HEK293T (cell line): Measurements from ENCODE around the gene CD7.

Experiments used
- CTCF ChIA-PET: fragments of 350-600 bp; formaldehyde crosslinking; extraction: SDS; loops from one replicate; lab custom pipeline; 2021; ENCODE audit warnings: antibody characterized with exemption, inconsistent platforms; lab: Yijun Ruan, JAX
- POLR2A ChIA-PET: fragments of 350-600 bp; formaldehyde crosslinking; extraction: SDS; loops from one replicate; lab custom pipeline; 2020; ENCODE audit warnings: antibody characterized with exemption, inconsistent platforms; lab: Yijun Ruan, JAX
- DNase-seq: peaks from one replicate; pipeline ENCODE4 v3.0.0; 2012; ENCODE audit warnings: mixed read lengths; ENCODE audit errors: extremely low spot score
- ARNT ChIP-seq: fragments of 450-650 bp; IDR thresholded peaks from 2 replicates; pipeline ENCODE4 v1.6.1; 2017; ENCODE audit warnings: mild to moderate bottlenecking
- BHLHE40 ChIP-seq: fragments of 450-650 bp; IDR thresholded peaks from 2 replicates; pipeline ENCODE4 v1.6.1; 2016; ENCODE audit warnings: mild to moderate bottlenecking, moderate library complexity, borderline replicate concordance
- CTBP1 ChIP-seq: fragments of 450-650 bp; IDR thresholded peaks from 2 replicates; pipeline ENCODE4 v1.6.1; 2016; ENCODE audit warnings: borderline replicate concordance
- ELF4 ChIP-seq: fragments of 450-650 bp; IDR thresholded peaks from 2 replicates; pipeline ENCODE4 v1.6.1; 2017; ENCODE audit warnings: antibody characterized with exemption
- FOXA1 ChIP-seq: fragments of 450-650 bp; IDR thresholded peaks from 2 replicates; pipeline ENCODE4 v1.6.1; 2016; ENCODE audit warnings: mild to moderate bottlenecking
- FOXK2 ChIP-seq: fragments of 450-650 bp; IDR thresholded peaks from 2 replicates; pipeline ENCODE4 v1.6.1; 2016; ENCODE audit warnings: mild to moderate bottlenecking
- FOXM1 ChIP-seq: fragments of 450-650 bp; IDR thresholded peaks from 2 replicates; pipeline ENCODE4 v1.6.1; 2017; ENCODE audit warnings: mild to moderate bottlenecking, borderline replicate concordance
- HDGF ChIP-seq: fragments of 450-650 bp; IDR thresholded peaks from 2 replicates; pipeline ENCODE4 v1.6.1; 2017; ENCODE audit warnings: antibody characterized with exemption, borderline replicate concordance
- L3MBTL2 ChIP-seq: fragments of 450-650 bp; conservative IDR thresholded peaks from 2 replicates; pipeline ENCODE4 v1.6.1; 2016; ENCODE audit warnings: mild to moderate bottlenecking
- LEF1 ChIP-seq: fragments of 450-650 bp; IDR thresholded peaks from 2 replicates; pipeline ENCODE4 v1.6.1; 2017; ENCODE audit warnings: mild to moderate bottlenecking, borderline replicate concordance
- NFRKB ChIP-seq: fragments of 450-650 bp; IDR thresholded peaks from 2 replicates; pipeline ENCODE4 v1.6.1; 2016; ENCODE audit warnings: mild to moderate bottlenecking, moderate library complexity
- SP1 ChIP-seq: fragments of 450-650 bp; IDR thresholded peaks from 2 replicates; pipeline ENCODE4 v1.6.1; 2017
- SUZ12 ChIP-seq: fragments of 450-650 bp; IDR thresholded peaks from 2 replicates; pipeline ENCODE4 v1.6.1; 2016; ENCODE audit warnings: mild to moderate bottlenecking
- TARDBP ChIP-seq: fragments of 450-650 bp; IDR thresholded peaks from 2 replicates; pipeline ENCODE4 v1.6.1; 2016
- ZNF384 ChIP-seq: fragments of 450-650 bp; IDR thresholded peaks from 2 replicates; pipeline ENCODE4 v1.6.1; 2016
- TF ChIP-seq, protein P1 (sequence below): fragments of 450-650 bp; IDR thresholded peaks from 2 replicates; pipeline ENCODE4 v1.6.1; 2016

Gene CD7

GRCh38 chr17:82328141-82328993, 11.0 kb upstream of the CD7 start:
- CTCF ChIA-PET = no interaction called here
- POLR2A ChIA-PET = interaction anchor here (1.8 kb wide), 1 partner anchor 11 kb away, joined by 4 read pairs; no protein-coding TSS in a partner anchor
- DNase-seq = no peak
- TF ChIP-seq ARNT (no peak), ZNF384 (no peak), HDGF (no peak), FOXA1 (no peak), FOXK2 (no peak), ELF4 (no peak), BHLHE40 (no peak)

GRCh38 chr17:82327757-82328140, 10.3 kb upstream of the CD7 start:
- CTCF ChIA-PET = no interaction called here
- DNase-seq = no peak
- POLR2A ChIA-PET = interaction anchor here (1.8 kb wide), 1 partner anchor 11 kb away, joined by 4 read pairs; no protein-coding TSS in a partner anchor
- TF ChIP-seq L3MBTL2 (no peak), ZNF384 (no peak), SP1 (no peak), TARDBP (no peak)

DNA sequence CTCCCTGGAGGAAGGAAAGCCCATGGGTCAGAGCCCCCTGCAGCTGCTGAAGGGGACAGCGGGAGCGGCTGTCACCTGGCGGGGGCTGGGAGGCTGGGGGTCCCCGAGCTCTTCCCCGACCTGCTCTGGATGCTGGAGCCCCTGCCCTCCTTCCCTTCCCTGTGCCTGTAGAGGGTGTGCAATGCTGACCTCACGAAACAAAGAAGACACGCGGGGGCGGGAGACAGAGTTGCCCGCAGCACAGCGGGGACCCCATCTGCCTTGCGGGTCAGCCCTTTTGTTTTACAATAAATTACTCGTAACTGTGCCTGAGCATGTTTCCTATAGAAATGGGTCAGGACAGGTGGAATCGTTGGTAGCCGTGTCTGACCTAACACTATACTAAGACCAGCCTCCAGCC, 9.9 kb upstream of the CD7 start:
- DNase-seq = no peak
- POLR2A ChIA-PET = interaction anchor here (1.8 kb wide), 1 partner anchor 12 kb away, joined by 4 read pairs; no protein-coding TSS in a partner anchor
- CTCF ChIA-PET = interaction anchor here (0.8 kb wide), 1 partner anchor 121 kb away, joined by 3 read pairs; no protein-coding TSS in a partner anchor
- TF ChIP-seq TARDBP = no peak
- TF ChIP-seq BHLHE40 = no peak
- TF ChIP-seq CTBP1 = no peak
- TF ChIP-seq L3MBTL2 = no peak
- TF ChIP-seq HDGF = no peak
- TF ChIP-seq SP1 = no peak
- TF ChIP-seq, protein P1, sequence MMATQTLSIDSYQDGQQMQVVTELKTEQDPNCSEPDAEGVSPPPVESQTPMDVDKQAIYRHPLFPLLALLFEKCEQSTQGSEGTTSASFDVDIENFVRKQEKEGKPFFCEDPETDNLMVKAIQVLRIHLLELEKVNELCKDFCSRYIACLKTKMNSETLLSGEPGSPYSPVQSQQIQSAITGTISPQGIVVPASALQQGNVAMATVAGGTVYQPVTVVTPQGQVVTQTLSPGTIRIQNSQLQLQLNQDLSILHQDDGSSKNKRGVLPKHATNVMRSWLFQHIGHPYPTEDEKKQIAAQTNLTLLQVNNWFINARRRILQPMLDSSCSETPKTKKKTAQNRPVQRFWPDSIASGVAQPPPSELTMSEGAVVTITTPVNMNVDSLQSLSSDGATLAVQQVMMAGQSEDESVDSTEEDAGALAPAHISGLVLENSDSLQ = no peak
- no peak for TF ChIP-seq FOXK2
- no peak for TF ChIP-seq ARNT
- TF ChIP-seq NFRKB = no peak
- no peak for TF ChIP-seq FOXM1
- no peak for TF ChIP-seq LEF1
- no peak for TF ChIP-seq ELF4
- TF ChIP-seq ZNF384 = no peak
- no peak for TF ChIP-seq FOXA1
- TF ChIP-seq SUZ12 = no peak

GRCh38 chr17:82325286-82326180, 8.1 kb upstream of the CD7 start:
- DNase-seq = no peak
- ChIA-PET CTCF (no interaction called here), POLR2A (no interaction called here)
- TF ChIP-seq NFRKB = no peak
- no peak for TF ChIP-seq SP1
- TF ChIP-seq ZNF384 = no peak
- no peak for TF ChIP-seq ARNT
- no peak for TF ChIP-seq LEF1
- no peak for TF ChIP-seq SUZ12
- TF ChIP-seq, protein P1 = no peak
- TF ChIP-seq BHLHE40 = no peak
- TF ChIP-seq FOXM1 = no peak

GRCh38 chr17:82324566-82325285, 7.3 kb upstream of the CD7 start:
- ChIA-PET CTCF (no interaction called here), POLR2A (no interaction called here)
- TF ChIP-seq, protein P1 = no peak
- TF ChIP-seq BHLHE40 (no peak), ELF4 (no peak), FOXM1 (no peak)
- DNase-seq = no peak
